ENCODE data around the gene AOPEP.

AOPEP gene

DNA sequence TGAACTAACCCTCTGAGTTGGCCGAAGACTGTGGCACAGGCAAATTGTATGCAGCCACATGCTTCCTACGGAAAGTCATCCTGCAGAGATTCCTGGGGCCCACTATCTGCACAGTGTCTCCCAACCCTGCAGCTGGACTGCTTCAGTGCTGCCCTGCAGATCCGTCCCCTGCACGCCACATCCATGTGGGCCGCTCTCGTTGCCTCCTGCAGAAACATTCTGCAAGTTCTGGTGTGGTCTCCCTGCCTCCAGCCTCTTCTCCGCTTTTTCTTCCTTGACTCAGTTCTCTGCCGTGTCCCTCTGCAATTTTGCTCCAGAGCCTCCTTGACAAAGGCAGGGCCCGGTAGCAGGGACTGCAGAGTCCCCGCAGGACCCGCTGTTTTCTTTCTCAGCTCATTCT lies 249.0 kb downstream of the AOPEP start:
- no peak for DNase-seq

DNA sequence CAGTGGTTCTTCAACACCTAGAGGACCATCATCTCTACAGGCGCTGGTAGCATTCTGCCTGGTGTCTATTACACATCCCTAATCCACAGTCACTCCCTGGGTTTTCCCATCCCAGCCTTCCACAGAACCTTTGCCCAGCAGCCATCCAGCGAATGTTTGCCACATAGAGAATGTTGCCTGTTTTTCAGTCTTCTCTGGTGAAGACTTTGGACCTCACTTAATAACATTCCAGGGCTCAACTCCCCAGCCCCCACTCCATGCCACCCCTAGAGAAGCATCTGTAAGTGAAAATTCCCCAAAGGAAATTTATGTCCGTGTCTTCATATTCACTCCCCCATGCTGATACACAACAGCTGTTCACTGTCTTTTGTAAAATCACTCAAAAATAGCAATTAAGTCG lies 249.6 kb downstream of the AOPEP start:
- DNase-seq, result no peak

DNA sequence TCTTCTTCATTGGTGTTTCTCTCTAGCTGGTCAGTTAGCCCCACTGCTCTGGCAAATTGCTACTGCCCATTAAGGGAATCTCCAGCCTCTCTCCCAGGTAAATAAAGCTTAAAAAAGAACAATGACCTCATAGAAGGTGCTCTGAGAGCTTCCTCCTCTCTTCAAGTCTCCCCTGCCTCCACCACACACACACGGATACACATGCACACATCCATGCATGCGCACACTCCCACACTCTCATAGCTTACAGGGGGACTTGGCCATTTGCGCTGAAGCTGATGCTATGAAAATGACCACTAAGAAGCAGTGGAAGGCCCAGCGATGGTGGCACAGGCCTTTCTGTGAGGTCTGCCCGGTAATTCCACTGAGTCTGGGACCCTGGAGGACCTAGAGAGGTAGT lies 250.9 kb downstream of the AOPEP start:
- DNase-seq, result no peak

DNA sequence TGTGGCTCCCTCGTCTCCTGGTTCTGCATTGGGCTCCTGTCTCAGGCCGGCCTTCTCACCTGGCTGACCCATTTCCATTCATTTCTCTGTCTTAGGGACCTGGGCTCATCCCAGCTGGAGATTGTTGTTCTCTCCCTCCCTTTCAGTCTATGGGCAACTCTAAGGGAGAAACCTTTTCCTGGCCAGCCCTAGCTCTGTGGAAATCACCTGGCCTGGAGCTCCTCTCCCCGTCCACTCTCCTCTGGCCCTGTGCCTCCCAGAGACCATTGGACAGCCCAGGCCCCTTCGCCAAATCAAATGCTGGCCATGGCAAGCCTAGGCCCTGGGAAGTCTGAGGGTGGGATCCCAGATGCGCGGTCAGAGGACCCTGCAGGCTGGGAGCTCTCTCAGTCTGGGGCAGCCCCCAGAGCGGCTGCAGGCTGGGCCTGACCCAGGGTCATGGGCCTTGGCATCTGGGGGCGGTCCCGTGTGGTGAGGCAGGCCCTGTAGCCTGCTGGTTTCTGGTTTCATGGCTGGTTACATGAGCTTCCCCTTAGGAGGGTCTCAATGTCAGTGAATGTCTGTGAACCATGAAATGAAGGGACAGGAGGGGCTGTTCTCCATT lies 253.5 kb downstream of the AOPEP start:
- DNase-seq, result no peak

DNA sequence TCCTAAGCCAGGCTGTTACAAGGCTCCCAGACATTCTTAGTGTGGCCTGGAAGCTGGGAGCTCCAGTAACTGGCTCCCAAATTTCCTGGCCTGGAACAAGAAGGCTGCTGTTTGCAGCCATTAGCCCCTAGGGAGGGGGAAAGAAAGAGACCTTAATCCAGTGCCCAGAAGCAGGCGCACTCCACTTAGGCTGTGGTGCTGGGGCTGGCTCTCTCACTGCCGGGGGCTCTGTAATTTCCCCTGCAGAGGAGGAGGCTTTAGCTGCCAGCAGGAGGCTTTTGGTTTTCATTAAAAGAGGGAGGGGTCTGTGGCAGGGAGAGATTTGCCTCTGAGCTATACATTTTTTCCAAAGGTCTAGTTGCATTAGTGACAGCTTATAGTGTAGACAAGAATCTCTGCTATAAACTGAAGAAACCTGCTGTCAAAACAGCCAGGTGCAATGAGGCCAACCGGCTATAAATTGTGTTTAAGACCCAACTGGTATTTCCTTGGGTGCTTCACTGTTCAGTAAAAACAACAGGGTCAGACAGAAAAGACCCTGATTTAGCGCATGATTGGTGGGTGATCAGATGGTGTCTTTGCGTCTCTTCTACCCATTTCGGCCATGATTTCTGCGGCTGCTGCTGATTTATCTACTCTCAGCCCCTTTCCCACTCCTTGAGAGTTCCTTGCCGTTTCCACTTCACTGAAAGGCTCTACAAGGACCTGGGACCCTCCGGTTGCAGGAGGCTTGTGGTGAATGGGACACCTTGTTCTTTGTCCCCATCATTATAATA lies 254.6 kb downstream of the AOPEP start:
- no peak for DNase-seq

DNA sequence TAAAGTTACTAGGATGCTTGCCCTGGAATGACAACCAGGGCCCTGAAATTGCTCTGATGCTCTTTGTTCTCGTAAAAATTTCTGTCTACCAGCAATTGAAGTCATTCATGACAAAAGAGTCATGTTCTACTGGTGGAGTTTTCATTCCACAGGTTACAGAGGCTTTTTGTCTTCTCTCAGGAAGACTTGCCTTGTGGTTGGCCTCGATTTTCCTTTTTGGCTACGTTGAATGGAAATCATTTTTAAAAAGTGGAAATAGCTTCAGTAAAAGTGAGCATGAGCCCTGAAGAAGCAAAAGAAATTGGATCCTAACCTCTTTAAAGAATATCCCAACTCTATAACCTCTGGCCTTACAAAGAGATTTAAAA lies 255.2 kb downstream of the AOPEP start:
- no peak for DNase-seq

DNA sequence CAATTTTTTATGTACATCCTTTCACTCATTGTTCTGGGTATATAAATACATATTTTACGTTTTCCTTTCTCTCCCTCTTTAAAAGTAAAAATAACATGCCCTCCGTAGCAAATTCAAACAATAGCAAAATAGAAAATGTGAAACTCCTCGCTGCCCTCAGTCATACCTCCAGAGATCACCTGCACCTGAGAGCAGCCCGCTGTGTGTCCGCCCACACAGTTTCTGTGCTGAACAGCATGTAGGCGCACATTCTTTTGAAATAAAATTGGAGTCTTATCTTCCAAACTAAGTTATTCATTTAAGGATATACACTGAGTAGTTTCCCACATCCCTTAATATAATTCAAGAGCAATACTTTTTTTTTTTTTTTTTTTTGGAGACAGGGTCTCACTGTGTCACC lies 255.7 kb downstream of the AOPEP start:
- DNase-seq, result no peak

DNA sequence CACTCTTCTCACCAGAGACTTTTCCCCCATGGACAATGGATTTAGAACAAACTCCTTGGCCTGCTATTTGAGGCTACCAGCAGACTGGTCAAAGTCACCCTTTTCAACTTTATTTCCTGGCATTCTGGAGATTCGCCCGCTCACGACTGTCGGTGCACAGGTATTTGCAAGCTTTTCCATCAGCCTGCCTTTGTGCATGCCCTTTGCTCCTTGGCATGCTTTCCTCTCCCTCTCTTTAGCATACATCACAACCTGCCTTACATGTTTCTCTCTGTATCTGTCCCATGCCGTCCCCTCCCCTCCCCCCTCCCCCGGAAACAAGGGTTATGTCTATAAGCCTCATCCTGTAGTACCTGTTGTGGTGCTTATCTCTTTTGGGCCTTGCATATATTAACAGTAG lies 257.1 kb downstream of the AOPEP start:
- no peak for DNase-seq

DNA sequence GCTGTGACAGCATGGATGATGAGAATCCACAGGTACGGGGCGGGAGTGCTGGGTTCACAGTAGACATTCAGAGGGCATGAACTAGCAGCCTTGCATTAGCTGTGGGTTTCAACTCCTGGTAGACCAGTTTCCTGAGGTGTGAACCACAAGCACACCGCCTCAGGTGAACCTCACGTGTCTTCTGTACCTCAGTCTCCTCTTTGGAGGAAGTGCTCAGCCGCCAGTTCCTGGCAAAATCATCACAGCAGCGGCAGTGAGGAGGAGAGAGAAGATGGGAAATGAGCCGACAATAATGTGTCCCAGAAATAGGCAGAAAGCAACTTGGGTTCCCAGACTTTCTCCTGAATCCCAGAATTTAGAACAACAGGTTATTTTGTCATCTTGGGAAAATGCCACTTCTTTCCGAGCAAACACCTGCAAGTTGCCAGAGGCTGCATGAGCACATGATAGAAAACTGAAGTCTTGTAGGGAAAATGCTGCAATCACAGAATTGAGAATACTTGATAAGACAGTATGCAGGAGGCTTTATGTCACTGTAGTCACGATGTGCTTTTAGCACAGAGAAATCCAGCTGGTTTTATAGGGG lies 258.5 kb downstream of the AOPEP start:
- no peak for DNase-seq

DNA sequence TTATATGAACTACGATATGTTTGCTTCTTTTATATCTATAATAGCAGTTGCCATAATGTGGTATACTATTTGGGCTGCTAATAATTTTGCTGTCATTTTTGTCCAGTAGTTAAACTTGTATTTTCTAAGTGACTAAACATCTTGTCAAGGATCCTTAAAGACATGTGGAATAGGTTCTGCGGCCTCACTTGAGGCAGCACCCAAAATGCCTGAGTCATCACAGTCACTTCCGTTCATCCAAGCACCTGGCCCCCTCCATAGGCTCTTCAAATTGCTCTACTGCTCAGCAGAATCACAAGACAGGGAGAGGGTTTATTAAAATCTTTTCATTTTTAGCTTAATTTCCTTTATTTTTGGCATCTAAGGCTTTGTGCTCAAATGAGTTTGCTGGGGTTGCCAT lies 259.1 kb downstream of the AOPEP start:
- no peak for DNase-seq

DNA sequence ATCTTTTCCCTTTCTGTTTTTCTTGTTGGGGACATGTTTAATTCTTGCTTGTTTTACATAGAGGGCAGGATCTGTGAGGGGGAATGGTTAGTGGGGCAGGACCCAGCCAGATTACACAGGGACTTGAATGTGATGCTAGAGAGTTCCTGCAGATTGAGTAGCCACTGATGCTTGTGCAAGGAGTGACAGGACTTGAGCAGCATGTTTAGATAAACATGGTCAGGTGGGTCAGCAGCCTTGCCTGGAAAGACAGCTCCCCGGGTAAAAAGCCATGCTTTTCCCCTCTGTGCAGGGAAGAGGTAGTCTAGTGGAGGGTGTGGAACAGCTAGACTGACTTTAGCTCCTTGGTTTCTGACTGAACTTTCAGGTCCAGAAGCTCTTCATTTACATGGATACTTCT lies 261.2 kb downstream of the AOPEP start:
- DNase-seq, result no peak

DNA sequence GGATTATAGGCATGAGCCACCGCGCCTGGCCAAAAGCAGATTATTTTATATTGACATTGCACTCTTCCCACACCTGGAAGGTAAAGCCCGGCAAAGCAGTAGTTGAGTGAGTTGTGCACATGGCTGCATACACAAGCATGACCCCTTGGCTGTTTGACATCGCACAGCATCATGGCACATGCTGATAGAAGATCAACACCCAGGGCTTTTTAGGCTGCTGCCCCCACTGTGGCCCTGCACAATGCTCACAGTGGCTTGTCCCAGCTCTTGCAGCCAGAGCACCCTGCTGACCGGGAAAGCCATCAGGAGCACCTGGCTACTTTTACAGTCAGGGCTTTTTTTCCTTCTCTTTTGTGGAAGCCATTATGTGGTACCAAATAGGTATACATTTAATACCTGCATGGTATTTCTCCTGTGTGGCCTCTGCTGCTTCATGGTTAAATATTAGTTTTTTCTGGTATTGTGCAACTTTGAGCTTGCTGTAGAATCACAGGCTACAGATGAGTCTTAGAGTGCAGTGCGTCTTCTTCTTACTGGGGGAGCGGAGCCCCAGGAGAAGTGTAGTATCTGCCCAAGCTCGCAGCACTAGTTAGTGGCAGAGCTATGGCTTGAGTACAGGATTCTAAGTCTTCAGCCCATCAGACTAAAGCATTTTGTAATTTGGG lies 264.5 kb downstream of the AOPEP start:
- no peak for DNase-seq

DNA sequence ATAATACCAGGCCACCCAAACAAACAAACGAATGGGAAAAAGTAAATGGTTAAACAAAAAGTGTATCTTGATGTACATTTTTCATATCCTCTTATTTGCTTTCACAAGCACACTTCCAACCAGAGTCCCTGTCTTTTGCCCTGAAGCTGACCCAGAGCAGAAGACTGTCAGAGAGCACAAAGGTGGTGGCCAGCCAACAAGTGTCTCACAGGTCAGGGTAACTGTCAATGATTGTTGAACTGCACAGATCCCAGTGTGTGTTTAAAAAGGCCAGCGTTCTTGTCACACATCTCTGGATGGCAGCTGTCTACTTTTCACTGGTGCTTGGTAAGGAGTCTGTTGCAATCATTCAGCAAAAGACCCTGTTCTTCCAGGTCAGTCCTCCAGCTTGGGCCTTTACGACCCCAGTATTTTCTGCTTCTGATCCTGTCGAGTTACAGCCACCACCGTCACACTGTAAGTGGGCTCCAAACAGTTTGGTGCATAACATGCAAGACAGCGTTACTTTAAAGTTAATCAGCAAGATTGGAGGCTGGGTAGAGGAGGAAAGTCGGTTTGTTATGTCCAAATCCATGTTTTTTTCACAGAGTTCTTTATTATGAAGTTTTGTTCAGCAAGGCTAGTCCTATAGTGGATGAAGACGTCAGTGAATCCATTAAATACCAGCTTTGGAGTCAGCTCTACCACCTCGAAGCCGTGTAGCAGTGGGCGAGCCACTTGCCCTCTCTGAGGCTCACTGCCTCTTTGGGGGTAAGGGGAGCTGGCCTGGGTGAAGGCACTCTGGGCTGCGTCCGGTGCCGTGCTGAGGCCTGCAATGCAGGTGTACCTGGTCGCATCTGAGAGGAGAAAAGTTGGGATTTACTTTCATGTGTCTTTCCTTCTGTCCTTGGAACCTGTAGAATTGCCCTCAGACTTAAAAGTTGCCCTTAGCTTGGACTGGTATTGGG lies 265.7 kb downstream of the AOPEP start:
- no peak for DNase-seq

DNA sequence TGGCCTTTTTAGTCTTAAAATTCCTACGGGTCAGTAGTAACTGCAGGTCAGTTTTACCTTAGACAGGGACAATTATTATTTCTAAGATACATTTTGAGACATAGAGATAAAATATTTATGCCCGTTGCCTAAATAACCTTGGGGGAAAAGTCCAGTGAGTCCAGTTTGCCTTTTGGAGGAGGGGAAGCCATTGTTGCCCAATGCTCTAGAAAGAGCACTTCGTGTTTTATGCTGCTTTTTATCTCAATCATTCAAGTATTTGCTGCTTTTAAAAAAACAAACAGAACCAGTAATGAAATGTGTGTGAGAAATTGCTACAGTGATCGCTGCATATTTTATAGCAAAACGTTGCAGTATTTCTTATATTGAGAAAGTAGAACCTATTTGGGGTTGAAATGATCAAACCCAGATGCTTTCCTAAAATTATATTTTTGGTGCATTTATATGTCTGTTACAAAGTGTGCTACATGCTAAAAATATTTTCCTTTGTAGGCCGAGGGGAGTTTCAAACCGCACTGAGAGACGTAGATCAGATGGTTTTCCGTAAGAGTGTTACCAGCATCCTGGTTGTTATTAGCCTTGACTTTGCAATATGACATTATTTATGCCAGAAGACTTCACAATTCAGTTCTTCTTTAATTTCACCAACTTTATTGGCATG lies 266.8 kb downstream of the AOPEP start:
- DNase-seq, result no peak

DNA sequence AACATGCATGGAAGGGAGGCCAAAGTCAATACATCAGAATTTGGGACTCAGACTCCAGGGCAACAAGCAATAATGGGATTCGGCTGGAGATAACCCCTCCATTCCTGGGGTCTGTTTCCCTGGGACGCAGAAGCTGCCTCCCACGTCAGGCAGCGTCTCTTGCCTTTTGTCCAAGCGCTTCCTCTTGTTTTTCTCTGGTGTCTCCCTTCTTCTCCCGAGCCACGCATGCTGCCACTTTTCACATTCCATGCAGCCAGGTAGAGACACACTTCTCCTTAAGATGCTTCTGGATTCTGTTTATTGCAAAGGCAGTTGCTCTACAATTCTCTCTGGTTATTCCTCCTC lies 267.3 kb downstream of the AOPEP start:
- no peak for DNase-seq

DNA sequence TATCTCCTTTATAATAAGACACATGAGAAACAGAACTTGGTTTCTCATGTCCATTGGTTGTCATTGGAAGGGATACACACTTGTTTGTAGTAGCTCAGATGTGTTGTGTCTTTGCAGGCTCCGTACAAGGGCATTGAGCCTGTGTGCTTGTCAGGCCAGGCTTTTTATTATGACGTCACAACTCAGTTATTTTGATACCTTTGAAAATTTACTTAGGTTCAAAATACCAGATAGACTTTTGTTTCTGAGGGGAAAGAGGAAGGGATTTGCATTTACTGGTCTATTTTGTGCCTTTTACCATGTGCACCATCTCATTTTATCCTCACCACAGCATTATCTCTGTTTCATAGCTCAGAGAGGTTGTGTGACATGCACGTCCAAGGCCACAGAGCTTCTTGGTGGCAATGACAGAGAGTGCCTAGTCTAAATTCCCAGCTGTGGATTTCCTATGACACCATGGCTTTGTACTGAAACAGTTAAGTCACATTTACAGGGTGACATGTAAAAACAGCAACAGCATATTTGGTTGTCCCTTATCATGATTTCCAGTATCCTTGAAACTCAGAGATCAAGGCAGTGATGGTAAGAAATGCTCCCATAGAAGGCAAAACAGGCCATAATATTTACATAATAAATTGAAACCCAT lies 268.7 kb downstream of the AOPEP start:
- no peak for DNase-seq

DNA sequence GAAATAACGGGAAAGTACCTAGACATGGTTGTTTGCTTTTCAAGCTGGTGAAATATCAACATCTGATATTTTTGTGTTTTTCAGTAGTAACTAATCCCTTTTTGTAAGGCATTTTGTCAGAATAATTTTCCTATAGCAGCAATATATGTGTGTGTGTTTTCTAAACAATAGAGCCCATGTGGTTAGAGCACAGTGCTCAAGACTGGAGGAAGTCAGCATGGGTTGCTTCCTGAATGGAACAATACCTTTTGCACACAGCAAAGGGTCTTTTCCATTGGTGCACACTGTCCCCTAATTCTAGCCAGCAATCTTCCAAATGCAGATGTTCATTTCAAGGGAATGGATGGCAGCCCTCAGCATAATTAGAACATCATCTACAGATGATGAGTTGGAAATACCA lies 270.1 kb downstream of the AOPEP start:
- no peak for DNase-seq

DNA sequence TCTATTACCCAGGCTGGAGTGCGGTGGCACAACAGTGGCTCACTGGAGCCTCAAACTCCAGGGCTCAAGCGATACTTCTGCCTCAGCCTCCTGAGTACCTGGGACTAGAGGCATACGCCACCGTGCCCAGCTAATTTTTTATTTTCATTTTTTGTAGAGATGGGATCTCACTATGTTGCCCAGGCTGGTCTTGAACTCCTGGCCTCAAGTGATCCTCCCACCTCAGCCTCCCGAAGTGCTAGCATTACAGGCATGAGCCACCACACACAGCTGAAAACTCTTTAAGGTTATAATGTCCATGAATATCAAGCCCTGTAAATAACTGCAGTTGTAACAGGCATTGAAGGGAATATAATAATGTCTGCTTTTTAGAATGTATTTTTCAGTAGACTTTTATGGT lies 271.2 kb downstream of the AOPEP start:
- DNase-seq, result no peak

DNA sequence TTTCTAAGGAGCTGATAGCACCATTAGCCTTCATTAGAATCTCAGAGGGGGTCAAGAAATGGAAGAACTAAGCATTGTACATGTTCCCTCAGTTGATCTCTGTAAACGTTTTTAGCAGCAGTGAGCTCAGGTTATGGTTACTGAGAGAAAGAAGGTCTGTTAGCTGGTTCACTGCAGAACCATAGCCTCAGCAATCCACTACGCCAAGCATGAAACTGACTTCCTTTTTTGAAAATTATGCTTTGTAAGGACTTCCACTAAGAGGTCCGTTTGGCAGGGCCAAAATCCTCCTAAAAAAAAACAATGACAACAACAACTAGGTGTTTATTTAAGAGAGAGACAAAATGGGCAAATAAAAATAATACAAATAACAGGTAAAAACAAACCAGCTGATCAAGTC lies 273.3 kb downstream of the AOPEP start:
- no peak for DNase-seq

DNA sequence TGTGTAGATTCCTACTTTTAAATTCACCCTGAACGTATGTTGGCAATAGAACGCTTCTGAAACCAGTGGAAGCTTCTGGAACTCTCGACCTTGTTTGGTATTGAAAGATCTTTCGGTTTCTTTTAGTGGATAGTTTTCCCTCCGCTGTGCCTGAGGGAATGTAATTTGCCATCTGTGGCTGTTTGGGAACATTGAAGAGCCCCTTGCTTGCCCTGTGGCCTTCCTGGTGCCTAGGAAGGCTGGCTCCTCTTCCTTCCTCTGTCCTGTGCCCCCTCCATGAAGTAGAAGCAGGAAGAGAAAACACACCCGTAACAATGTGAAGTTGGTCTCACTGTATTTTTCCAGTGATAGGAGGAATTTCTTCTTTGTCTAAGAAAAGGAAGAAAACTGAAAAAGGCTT lies 274.3 kb downstream of the AOPEP start:
- DNase-seq, result no peak

DNA sequence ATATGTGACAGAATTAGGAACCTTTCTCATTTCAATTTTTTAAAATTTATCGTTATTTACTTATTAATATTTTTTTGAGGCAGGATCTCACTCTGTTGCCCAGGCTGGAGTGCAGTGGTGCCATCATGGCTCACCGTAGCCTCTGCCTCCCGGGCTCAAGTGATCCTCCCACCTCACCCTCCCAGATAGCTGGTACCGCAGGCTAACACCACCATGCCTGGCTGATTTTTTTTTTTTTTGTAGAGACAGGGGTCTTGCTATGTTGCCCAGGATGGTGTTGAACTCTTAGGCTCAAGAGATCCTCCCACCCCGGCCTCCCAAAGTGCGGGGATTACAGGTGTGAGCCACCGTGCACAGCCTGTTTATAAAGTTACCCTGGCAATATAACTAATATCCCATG lies 275.2 kb downstream of the AOPEP start:
- DNase-seq, result no peak

Data from activated CD4-positive, alpha-beta T cell treated with anti-CD3 and anti-CD28 coated beads, Interleukin-10, Interleukin-2, amounts not matched to agents 100 ng/mL and 50 ng/mL, durations not matched to agents 16 hours and 8 hours (primary cell).